Measurements from ENCODE around the gene CLIP4.

The CLIP4 gene

DNA sequence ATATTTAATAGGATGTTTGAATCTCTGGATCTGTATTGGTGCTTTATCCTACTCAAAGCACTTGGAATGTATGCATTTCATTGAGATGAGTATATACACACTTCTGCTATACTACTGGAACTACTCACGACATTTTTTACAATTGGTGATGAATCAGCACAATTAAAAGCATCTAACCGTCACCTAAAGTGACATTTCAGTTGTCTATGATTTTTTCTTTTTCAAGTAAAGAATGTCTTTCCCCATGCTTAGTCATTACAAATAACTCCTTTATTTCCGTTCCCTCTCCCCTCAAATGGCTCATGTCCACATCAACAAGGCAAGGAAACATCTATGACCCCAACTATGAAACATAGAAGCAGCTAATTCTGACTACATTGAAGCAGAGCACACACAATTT is 77.3 kb downstream of the CLIP4 start:
- DNase-seq: no peak

DNA sequence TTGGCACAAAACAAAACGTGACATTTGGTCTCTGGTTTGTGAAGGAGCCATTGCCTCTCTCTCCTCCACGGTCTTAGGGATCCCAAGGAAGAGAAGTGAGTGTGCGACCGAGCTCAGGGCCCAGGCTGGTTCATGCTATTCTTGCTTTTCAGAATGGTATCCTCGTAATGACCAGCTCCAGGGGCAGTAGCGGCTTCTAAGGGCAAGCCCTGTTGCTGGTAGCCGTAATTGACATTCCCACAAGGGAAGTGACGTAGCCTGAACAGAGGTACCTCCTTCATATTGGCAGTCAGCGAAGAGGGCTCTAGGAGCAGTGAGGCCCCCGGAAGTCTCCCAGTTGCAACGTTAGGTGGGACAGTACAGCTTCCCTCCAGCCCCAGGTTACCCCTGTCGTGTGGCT is 77.9 kb downstream of the CLIP4 start:
- no peak for DNase-seq

DNA sequence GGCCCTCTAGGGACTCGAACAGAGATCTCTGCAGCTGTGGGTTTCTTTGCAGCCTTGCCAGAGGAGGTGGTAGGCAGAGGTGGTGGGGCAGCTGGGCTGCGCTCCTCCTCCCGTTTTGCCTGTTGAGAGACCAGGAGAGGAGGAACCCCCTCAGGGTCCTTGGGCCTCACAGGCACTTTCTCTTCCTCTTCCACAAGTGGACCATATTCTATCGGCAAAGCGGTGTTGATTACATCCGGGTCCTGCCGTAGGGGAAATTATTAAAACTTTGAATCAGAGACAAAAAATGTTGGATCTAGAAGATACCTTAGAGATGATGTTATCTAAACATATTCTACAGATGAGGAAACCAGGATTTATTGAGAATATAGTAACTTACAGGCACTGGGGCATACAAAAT is 78.5 kb downstream of the CLIP4 start:
- DNase-seq: no peak

DNA sequence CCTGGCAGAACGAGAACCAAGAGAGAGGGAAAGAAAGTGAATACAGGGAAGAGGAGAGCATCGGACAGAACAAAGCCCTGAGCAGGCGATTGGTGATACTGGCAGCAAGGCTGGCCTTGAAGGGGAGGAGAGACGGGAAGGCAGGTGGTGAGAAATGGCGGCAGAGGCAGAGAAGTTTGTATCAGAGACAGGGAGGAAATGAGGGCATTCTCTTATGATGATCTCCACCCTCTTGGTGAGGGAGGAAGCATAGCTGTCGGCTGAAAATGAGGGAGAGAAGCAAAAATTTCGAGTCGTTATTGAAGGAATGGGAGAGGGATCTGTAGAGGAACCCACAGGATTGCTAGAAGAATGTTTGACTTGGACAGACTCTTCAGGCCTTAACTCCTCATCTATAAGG is 80.6 kb downstream of the CLIP4 start:
- DNase-seq: no peak

DNA sequence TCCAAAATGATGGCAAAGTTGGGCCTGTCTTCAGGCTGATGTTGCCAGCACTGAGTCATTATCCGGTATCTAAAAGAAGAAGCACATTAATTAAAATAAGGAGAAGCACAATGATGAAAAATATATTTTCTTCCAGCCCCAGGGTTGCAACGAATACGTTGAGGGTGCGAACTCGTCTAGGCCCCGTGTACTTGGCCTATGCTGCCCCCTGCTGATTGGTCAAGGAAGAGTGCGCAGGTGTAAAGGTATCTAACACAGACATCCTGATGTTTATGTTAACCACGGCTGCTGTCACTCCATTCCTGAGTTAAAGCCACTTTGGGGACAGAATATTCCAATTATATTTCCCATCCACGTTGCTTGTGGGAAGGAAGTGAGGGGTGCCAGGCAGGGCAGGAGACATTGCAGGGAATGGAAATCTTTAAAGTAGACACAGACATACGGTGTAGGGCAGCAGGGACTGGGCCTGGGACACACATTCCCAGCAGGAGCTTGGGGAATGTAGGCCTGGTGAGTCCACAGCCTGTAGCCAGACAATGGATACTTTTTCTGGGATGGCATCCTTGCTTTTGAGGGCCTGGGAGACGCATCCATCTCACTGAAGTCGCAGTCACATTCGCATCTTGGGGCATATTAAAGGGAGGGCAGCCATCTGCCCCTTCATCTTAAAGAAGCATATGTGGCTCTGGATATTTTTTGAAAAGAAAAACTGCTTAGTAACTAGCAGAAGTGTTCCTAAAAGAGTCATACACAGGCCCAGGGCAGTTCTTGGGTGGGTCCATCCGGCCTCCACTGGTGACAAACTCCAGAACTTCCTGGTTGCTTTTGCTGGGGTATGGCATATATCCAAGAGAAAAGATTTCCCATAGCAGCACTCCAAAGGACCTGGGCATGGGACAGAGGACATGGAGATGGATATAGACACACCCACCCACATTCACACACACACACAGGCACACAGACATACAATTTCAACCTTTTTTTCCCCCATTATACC is 81.9 kb downstream of the CLIP4 start:
- peak; percentile 70 for DNase-seq

DNA sequence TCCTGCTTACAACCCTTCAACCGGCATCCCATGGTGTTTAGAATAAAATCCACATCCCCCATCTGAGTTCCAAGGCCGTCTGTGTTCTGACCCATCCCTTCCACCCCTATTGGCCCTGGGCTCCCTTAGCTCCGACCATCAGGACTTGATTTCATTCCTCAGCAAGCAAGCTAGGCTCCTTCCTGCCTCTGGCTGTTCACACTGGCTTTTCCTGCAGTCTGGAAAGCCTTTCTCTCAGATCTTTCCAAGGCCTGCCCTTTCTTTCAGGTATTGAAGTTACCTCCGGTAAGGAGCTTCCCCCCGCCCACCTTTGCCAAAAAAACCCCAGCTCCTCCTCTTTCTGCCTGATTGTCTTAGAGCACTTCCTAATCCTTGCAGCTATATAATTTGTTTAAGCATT is 86.8 kb downstream of the CLIP4 start:
- DNase-seq: no peak

DNA sequence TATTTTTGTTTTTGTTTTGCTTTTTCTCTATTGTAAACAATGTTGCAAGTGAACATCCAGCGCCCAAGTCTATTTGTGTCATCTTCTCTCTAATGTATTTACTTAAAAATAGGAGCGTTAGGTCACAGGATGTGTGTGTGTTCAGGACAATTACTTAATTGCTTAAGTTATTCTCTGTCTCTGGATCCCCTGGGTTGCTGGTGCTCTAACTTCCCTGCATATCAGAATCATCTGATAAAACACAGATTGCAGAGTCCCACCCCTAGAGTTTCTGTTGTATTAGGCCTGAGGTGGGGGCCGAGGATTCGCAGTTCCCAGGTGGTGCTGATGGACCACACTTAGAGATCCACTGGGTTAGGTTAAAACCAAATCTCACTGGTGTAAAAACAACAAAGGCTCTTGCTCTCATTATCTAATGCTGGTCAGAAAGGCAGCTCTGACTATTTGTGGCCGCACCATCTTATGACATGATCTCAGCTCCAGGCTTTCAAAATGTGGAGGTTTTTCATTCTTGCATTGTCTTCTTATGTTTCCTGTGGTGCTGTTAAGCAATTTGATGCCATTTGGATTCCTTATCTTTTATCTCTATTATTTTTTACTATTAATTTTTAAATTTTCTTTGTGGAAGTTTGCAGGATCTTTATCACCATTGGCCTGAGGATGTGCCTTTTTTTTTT is 87.7 kb downstream of the CLIP4 start:
- DNase-seq: no peak

DNA sequence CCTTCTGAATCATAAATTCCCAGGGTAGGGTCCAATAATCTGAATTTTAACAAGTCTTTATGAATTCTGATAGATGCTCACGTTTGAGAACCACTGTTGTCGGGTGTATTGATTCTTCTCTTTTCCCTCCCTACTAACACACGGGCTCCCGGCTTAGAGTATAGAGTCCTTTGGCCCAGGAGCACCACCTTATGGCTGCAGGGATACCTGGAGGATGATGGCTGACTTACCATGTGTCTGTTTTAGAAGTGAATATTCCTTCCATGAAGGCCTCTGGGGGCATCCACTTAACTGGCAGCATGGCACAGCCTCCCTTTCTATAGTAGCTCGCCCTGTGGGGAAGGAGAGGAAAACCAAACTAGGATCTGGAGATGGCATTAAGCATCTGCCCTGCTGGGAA is 91.7 kb downstream of the CLIP4 start:
- DNase-seq: no peak

DNA sequence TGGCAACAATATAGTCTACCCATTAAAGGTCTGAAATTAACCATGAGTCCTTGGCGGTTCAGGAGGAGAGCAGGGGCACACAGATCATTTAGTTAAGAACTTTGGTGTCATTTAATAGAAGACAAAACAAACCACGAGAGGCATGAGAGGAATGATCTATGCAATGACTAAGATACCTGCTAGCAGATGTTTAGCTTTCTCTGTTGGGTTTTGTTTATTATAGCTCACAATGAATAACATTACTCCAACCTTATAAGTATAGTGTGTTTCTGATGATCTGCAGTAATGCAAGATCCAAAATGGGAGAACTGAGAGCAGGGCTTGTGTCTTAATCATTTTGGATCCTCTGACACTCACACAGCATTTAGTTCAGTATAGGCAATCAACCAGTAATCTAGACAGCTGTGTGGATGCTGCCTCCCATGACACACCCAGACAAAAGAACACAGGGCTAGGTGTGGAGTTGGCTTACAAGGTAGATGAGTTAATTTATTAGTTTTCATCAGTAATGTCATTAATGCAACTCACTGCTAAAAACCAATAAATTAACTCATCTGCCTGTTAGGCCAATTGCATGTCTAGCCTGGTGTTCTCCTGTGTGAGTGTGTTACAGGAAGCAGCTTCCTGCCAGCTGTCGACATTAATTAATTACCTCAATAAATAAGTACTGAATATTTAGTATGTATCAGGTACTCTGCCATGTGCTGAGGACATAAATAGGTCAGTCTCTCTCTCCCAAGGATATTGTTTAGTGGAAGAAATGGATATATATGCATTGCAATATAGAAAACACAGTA is 92.3 kb downstream of the CLIP4 start:
- no peak for DNase-seq

DNA sequence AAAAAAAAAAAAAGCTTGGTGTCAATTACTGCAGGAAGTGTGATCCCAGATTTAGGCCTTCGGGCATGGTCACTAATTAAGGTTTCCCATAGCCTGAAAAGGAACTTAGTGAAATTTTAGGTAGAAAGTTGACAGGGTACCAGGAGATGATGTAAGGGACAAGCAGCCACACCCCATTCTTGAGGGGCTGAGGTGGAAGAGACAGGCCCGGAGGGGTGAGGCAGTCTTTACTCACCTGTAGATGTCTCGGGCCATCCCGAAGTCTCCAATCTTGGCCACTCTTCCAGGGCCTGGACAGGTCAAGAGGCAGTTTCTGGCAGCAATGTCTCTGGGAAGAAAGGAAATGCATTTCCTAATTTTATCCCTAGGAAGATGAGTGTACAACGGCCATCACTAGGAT is 94.3 kb downstream of the CLIP4 start:
- DNase-seq: no peak

DNA sequence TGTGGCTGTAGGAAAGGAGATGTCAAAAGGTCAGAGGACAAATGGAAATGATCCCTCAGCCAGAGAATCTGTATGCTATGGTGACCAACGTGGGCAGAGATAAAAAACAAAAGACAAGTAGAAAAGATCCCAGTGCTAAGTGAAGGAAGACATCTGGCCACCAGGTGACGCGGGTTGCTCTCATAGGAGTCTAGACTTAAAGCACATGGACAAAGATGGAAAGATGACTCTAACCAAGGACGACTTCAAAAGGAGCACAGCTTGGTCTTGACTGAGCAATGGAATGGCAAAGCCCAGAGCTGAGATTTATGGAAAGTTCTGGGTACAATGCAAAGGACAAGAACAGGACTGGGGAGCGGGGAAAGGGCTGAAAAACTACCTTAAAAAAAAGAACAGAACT is 96.8 kb downstream of the CLIP4 start:
- DNase-seq: no peak

DNA sequence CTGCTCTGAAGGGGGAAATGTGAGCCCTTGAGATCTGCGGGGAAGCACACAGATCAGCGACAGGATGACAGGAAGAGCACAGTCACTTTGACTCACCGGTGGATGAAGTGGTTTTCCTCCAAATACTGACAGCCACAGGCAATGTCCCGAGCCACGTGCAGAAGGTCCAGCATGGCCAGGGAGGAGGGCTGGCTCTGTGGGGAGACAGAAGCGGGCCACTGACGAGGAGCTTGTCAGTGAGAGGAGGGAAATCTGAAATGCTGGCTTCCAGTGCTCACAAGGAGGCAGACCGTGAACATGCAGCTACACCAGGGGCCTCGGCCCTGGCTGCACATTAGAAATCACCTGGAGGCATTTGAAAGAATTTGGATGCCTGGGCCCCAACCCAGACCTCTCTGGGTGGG is 98.7 kb downstream of the CLIP4 start:
- DNase-seq: no peak

DNA sequence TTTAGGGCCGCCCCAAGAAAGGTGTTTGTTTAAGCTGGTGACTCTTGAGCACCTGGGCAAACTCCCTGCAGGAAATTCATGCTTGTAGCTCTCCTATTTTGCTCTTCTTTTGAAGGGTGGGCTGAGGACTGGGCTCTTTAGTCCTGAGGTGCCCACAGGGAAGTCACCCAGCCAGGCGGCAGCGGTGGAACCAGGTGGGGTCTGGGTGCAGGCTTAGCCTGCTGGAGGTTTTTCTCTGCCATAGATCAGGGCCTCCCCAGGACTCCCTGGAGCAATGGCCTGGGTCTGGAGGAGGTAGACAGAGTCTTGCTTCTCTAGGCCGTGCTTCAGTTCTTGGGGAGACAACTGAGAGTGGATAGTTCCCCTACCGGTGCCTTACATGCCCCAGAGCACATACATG is 99.9 kb downstream of the CLIP4 start:
- DNase-seq: no peak

DNA sequence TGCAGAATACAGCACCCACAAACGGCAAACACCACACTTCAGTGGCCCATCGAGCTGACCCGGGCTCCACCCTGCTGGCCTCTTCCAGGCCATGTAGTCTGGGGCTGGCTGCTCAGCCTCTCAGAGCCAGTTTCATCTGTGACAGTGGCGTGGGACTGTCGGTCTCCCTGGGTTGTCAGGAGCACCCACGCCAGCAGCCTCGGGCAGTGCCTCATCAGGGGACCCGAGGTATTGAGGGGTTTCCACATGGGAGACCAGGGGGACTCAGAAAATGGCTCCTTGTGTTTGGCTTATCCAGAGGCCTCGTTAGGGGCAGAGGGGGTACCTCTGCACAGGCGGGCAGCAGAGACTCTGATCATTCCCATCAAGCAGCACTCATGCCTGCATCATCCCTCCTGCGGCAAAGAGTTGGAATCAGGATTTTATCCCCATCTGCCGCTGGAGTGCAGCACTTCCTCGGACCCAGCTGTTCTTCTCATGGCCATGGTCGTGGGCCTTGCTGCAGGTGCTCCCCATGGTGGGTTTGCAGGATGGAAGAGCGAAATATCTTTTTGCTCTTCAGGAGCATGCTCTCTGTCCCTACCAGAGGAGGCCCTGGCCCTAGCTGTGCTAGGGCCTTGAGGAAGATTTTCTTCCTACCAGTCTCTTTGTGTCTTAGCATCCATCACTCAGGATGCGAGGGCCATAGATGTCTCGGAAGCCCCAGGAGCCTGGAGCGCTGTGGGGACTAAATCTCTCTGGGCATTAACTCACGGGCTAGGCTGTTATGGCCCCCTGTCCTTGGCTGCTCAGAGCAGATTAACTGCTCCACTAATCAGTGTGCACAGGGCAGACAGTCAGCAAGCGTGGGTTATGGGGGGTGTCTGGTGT is 100.8 kb downstream of the CLIP4 start:
- DNase-seq: no peak

DNA sequence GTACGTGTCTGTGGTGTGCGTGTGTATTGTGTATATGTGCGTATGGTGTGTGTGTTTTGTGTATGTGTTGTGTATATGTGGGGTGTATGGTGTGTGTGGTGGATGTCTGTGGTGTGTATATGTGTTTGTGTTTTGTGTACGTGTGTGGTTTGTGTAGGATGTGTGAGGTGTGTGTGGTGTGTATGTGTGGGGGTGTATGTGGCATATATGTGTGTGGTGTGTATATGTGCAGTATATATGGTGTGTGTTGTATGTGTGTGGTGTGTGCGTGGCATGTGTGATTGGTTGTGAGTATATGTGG is 101.3 kb downstream of the CLIP4 start:
- no peak for DNase-seq

DNA sequence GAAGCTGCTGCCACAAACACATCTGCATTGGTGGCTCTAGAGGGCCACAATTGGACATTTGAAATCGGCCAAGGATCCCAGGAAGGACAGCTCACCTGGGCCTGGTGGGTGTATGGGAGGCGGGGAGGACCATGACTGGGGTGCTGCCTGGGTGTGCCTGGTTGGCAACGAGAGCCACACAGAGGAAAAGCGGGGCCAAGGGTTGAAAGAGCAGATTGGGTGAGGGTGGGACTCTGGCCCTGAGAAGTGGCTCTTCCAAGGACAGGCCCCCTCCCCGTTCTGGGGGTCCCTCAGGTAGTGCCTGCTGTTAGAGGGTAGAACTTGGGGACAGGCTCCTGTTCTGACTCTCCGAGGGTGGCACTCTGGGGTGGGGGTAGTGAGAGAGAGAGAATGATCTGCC is 102.9 kb downstream of the CLIP4 start:
- no peak for DNase-seq

DNA sequence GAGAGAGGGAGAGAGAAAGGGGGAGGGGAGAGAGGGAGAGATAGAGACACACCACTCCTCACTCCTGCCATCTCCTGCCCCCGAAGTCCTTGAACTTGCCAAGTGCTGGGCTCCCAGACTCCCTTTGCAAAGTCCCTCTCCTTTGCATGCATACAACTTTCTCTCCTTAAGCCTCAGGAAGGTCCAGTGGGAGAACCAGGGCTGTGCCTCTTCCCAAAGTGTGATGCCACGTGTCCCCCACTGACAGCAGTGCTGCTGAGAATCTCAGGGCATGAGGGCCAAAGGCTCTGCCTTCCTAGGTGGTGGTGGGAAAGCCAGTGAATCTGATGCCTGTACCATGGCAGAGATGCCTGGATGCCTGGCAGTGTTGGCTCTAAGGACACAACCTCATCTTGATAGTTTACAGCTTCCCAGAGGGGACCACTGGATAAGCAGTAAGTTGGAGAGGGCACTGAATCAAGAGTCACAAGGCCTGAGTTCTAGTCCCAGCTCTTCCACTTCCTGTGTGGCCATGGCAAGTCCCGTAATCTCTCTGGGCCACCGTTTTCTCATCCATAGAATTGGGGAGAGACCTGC is 103.4 kb downstream of the CLIP4 start:
- no peak for DNase-seq

DNA sequence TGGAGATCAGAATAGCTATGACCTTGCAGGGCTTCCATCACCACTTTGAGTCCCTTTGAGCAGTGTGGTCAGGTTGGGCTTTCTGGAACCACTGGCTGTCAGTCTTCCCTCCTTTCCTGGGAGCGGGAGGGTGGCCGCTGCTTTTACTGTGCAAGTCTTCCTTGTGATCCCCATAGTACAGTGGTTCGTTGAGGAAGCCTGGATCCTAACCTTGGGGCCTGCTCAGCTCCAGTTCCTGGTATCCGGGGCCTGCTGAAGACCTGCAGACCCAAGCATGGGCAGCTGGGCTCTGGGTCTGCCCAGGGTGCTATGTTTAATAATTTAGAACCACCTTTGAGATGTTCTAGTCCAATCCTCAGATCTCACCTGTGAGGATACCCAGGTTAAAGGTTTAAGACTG is 104.2 kb downstream of the CLIP4 start:
- no peak for DNase-seq

DNA sequence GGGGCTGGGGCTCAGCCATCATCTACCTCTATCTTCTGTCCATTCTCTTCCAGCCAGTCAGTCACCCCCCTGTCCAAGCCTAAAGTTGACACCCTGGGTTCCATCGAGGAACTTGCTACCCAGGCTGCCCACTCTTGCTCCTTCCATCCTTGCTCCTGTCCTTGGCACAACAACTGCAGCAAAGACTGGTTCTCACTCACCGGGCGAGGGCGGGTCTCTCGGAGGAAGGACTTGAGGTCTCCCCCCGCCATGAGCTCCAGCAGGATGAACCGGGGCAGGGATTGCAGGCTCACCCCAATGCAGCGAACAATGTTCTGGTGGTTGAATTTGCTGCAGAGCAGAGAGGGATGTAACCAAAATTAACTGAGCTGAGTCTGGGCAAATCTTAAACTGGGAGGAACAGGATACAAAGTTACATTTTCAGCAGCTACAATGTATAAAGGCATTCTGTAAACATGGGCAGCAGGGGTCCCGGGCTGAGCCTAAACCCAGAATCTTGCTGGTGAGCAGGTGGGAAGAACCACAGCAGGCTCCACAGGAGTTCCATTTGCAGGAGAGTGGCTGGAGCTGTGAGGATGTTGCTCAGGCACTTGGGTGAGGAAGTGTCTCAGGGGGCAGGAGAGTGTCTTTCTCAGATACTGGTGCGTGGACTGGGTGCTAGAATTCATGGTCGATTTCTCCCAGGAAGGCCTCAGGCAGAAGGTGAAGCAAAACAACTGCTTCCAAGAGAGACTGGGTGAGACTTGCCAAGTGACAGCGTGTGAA is 105.5 kb downstream of the CLIP4 start:
- DNase-seq: no peak

DNA sequence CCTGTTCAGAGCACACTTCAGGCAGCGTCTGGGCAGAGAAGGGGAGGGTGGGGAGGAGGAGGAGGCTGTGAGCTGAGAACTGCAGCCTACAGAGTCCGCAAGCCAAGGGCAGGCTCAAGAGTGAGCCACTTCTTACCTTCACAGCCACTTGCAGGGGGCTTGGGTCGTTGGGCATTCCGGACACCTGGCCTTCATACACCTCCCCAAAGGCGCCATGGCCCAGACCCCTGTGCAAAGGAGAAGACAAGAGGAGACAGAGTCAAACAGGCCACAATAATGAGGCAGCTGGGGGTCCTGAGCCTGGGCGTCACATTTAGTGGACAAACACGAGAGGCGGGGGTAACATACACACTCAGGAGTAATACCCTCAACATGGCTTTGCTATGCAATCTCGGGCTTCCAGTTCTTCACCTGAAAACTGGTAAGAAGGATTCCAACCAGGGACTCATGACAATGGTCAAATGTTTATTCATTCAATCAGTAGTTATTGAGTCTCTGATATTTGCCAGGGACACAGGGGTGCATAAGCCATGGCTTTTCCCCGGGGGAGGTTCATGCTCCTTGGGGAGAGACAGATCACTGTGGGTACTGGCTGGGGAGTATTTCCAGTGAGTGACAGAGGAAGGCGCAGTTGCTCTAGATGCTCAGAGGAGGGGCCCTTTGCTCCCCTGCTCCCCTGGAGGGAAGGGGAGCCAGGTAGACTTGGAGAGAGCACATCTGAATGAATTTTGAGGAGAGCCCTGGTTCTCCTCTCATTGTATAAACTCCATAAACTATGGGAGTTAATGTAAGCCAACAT is 107.4 kb downstream of the CLIP4 start:
- DNase-seq: no peak

DNA sequence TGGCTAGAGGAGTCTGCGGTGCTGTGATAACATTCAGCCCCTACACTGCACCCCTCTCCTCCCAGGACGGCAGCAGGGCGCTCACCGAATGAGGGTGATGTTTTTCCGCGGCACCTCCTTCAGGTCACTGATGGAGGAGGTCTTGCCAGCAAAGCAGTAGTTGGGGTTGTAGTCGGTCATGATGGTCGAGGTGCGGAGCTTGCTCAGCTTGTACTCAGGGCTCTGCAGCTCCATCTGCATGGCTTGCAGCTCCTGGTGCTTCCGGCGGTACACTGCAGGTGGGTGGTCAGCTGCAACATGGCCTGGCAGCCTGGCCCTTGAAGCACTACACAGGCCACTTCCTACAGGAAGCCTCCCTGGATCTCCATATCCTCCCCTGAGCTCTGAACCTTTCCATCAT is 108.0 kb downstream of the CLIP4 start:
- DNase-seq: no peak

All from NCI-H1436 (cell line).